HepG2 (cell line): ENCODE data around the gene HSPA1L. TPM values are rescaled to one million over a fixed set of nuclear protein-coding genes. Genes with fewer than 3 reads are reported as not detected.

Experiments
- FOXO1 ChIP-seq: sonication (generic); formaldehyde crosslinking; IDR thresholded peaks from 2 replicates; pipeline ENCODE4 v1.4.0; 2020; ENCODE audit warnings: missing genetic modification reagents
- FOXP4 ChIP-seq: sonication (generic); formaldehyde crosslinking; IDR thresholded peaks from 2 replicates; pipeline ENCODE4 v1.4.0; 2020; ENCODE audit warnings: missing genetic modification reagents
- HDAC1 ChIP-seq: sonication (generic); formaldehyde crosslinking; IDR thresholded peaks from 2 replicates; pipeline ENCODE4 v1.5.1; 2020; ENCODE audit warnings: mild to moderate bottlenecking, missing genetic modification reagents
- IRF9 ChIP-seq: sonication (generic); formaldehyde crosslinking; IDR thresholded peaks from 2 replicates; pipeline ENCODE4 v1.8.0; 2022; ENCODE audit warnings: missing genetic modification reagents, mild to moderate bottlenecking, borderline replicate concordance
- ISL2 ChIP-seq: sonication (generic); formaldehyde crosslinking; IDR thresholded peaks from 2 replicates; pipeline ENCODE4 v1.5.0; 2020; ENCODE audit warnings: missing genetic modification reagents
- MEIS1 ChIP-seq: sonication (generic); formaldehyde crosslinking; IDR thresholded peaks from 2 replicates; pipeline ENCODE4 v1.9.0; 2021; ENCODE audit warnings: mild to moderate bottlenecking, missing genetic modification reagents, moderate library complexity, borderline replicate concordance
- NAIF1 ChIP-seq: sonication (generic); formaldehyde crosslinking; IDR thresholded peaks from 2 replicates; pipeline ENCODE4 v1.5.0; 2020; ENCODE audit warnings: mild to moderate bottlenecking, missing genetic modification reagents, borderline replicate concordance
- NFIC ChIP-seq: IDR thresholded peaks from 2 replicates; pipeline ENCODE4 v1.6.1; 2012; ENCODE audit warnings: mild to moderate bottlenecking, low read length, inconsistent platforms
- RARA ChIP-seq: IDR thresholded peaks from 2 replicates; pipeline ENCODE4 v1.6.1; 2016; ENCODE audit warnings: missing genetic modification reagents, missing compliant biosample characterization
- SETDB1 ChIP-seq: sonication (generic); formaldehyde crosslinking; IDR thresholded peaks from 2 replicates; pipeline ENCODE4 v1.5.1; 2020; ENCODE audit warnings: missing genetic modification reagents, mild to moderate bottlenecking, borderline replicate concordance
- ZNF225 ChIP-seq: sonication (generic); formaldehyde crosslinking; IDR thresholded peaks from 2 replicates; pipeline ENCODE4 v1.4.0; 2020; ENCODE audit warnings: mild to moderate bottlenecking, missing genetic modification reagents
- ZNF276 ChIP-seq: sonication (generic); formaldehyde crosslinking; IDR thresholded peaks from 2 replicates; pipeline ENCODE4 v1.4.0; 2020; ENCODE audit warnings: mild to moderate bottlenecking, low read depth, missing genetic modification reagents
- ZNF317 ChIP-seq: sonication (generic); formaldehyde crosslinking; IDR thresholded peaks from 2 replicates; pipeline ENCODE4 v1.5.0; 2020; ENCODE audit warnings: mild to moderate bottlenecking, missing genetic modification reagents
- ZNF563 ChIP-seq: sonication (generic); formaldehyde crosslinking; IDR thresholded peaks from 2 replicates; pipeline ENCODE4 v1.8.0; 2022; ENCODE audit warnings: mild to moderate bottlenecking, moderate library complexity, missing genetic modification reagents
- ZNF670 ChIP-seq: sonication (generic); formaldehyde crosslinking; IDR thresholded peaks from 2 replicates; pipeline ENCODE4 v1.8.0; 2022; ENCODE audit warnings: mild to moderate bottlenecking, missing genetic modification reagents, borderline replicate concordance
- ZNF878 ChIP-seq: sonication (generic); formaldehyde crosslinking; IDR thresholded peaks from 2 replicates; pipeline ENCODE4 v1.8.1; 2023; ENCODE audit warnings: mild to moderate bottlenecking, missing genetic modification reagents, moderate library complexity
- ZSCAN25 ChIP-seq: sonication (generic); formaldehyde crosslinking; IDR thresholded peaks from 2 replicates; pipeline ENCODE4 v1.8.0; 2022; ENCODE audit warnings: mild to moderate bottlenecking, missing genetic modification reagents
- polyA plus RNA-seq, 8 experiments: library from polyadenylated mRNA; depleted of rRNA in 3 of 8; stranded (reverse) in 7 of 8; unstranded in 1 of 8; fragments of >200 nt; fragmentation: Illumina TruSeq in 4 of 8; extraction: Trizol in 4 of 8; gene quantifications; 2 replicates each; pipeline versions ENCODE4 v1.2.1 to v1.2.3, GENCODE V29; 2011 to 2016; ENCODE audit warnings: low read depth in 4 of 8, missing spikeins in 1 of 8, mixed read lengths in 1 of 8; ENCODE audit not compliant: insufficient read depth in 1 of 8
- total RNA-seq, 5 experiments: library from RNA; depleted of rRNA; stranded (reverse); fragments of >200 nt; fragmentation: Illumina TruSeq; extraction: Trizol; gene quantifications; 2 replicates each; pipeline ENCODE4 v1.2.3, GENCODE V29; 2016; ENCODE audit warnings: low read depth in 1 of 5
- TF ChIP-seq, protein P1 (sequence below): sonication (generic); formaldehyde crosslinking; IDR thresholded peaks from 2 replicates; pipeline ENCODE4 v1.4.0; 2020; ENCODE audit warnings: low read depth, mild to moderate bottlenecking, missing genetic modification reagents
- TF ChIP-seq, protein P2 (sequence below): sonication (generic); formaldehyde crosslinking; IDR thresholded peaks from 2 replicates; pipeline ENCODE4 v1.4.0; 2020; ENCODE audit warnings: missing genetic modification reagents
- TF ChIP-seq, protein P3 (sequence below): sonication (generic); formaldehyde crosslinking; IDR thresholded peaks from 2 replicates; pipeline ENCODE4 v1.4.0; 2020; ENCODE audit warnings: missing genetic modification reagents

HSPA1L gene
- total and polyA plus RNA-seq, 2 of the 13 experiments (the other 11 are each of a cell fraction or from before 2014, with no cell fraction given): 0.55 to 1.0 TPM

- TF ChIP-seq MEIS1 (CRISPR knock-in tag) (no peak; the same call in 1 of the 2 replicates), SETDB1 (CRISPR knock-in tag) (no peak), ZNF225 (CRISPR knock-in tag) (no peak), ZNF670 (CRISPR knock-in tag) (peak; percentile 86), FOXP4 (CRISPR knock-in tag) (peak; percentile 52), FOXO1 (CRISPR knock-in tag) (peak; percentile 63), ZNF878 (CRISPR knock-in tag) (no peak), IRF9 (CRISPR knock-in tag) (no peak), ZNF317 (CRISPR knock-in tag) (no peak), NAIF1 (CRISPR knock-in tag) (no peak), RARA (CRISPR knock-in tag) (peak; percentile 82), HDAC1 (CRISPR knock-in tag) (peak; percentile 64), ZNF276 (CRISPR knock-in tag) (no peak), ZSCAN25 (CRISPR knock-in tag) (peak; percentile 87), ISL2 (CRISPR knock-in tag) (peak; percentile 66), ZNF563 (CRISPR knock-in tag) (peak; percentile 63; the same call in 1 of the 2 replicates), NFIC (no peak; the same call in 1 of the 2 replicates)
- TF ChIP-seq, protein P1, sequence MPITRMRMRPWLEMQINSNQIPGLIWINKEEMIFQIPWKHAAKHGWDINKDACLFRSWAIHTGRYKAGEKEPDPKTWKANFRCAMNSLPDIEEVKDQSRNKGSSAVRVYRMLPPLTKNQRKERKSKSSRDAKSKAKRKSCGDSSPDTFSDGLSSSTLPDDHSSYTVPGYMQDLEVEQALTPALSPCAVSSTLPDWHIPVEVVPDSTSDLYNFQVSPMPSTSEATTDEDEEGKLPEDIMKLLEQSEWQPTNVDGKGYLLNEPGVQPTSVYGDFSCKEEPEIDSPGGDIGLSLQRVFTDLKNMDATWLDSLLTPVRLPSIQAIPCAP (CRISPR knock-in tag): no peak
- TF ChIP-seq, protein P2, sequence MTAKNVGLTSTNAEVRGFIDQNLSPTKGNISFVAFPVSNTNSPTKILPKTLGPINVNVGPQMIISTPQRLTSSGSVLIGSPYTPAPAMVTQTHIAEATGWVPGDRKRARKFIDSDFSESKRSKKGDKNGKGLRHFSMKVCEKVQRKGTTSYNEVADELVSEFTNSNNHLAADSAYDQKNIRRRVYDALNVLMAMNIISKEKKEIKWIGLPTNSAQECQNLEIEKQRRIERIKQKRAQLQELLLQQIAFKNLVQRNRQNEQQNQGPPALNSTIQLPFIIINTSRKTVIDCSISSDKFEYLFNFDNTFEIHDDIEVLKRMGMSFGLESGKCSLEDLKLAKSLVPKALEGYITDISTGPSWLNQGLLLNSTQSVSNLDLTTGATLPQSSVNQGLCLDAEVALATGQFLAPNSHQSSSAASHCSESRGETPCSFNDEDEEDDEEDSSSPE: peak; percentile 23; the same call in 1 of the 2 replicates
- TF ChIP-seq, protein P3, sequence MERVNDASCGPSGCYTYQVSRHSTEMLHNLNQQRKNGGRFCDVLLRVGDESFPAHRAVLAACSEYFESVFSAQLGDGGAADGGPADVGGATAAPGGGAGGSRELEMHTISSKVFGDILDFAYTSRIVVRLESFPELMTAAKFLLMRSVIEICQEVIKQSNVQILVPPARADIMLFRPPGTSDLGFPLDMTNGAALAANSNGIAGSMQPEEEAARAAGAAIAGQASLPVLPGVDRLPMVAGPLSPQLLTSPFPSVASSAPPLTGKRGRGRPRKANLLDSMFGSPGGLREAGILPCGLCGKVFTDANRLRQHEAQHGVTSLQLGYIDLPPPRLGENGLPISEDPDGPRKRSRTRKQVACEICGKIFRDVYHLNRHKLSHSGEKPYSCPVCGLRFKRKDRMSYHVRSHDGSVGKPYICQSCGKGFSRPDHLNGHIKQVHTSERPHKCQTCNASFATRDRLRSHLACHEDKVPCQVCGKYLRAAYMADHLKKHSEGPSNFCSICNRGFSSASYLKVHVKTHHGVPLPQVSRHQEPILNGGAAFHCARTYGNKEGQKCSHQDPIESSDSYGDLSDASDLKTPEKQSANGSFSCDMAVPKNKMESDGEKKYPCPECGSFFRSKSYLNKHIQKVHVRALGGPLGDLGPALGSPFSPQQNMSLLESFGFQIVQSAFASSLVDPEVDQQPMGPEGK (CRISPR knock-in tag): peak; percentile 92
Measured at GRCh38 chr6:31776989-31777666, 38.0 kb downstream of the HSPA1L start, which contains the start of gene VWA7 (continued).
